GM19452 (cell line): ENCODE measurements around the gene ARHGEF4.
"Not testable (repeated sequence)": the region's sequence is repeated elsewhere in the genome, so short reads cannot be mapped to it uniquely, and the experiment has no call there.

Experiments
- ATAC-seq: cut with Tn5 transposase; IDR thresholded peaks from one replicate; pipeline ENCODE4 v1.9.1; 2021; ENCODE audit not compliant: unreplicated experiment

Gene ARHGEF4

DNA sequence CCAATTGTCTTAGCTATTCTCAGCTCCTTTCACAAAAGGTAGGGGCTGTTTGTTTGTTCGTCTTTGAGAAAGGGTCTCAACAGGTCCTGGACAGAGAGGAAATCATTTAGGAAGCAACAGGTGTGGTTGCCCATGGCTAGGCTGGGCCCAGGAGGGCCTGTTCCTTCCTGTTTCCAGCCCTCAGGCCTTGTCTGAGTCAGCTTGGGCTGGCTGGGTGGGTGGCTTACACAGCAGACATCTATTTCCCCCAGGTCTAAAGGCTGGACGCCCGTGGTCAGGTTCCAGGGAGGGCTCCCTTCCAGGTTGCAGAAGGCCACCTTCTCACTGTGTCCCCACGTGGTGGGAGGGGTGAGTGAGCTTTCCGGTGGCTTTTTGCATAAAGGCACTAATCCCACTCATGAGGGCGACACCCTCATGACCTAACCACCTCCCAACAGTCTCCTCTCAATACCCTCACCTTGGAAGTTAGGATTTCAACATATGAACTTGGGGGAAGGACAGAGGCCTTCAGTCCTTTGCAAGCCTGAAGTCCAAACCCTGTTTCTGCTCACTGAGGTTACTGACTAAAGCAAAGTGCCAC, 45.5 kb downstream of the ARHGEF4 start:
- no peak for ATAC-seq

- no peak for ATAC-seq
Observed at GRCh38 chr2:130882991-130883390, 46.3 kb downstream of the ARHGEF4 start.

DNA sequence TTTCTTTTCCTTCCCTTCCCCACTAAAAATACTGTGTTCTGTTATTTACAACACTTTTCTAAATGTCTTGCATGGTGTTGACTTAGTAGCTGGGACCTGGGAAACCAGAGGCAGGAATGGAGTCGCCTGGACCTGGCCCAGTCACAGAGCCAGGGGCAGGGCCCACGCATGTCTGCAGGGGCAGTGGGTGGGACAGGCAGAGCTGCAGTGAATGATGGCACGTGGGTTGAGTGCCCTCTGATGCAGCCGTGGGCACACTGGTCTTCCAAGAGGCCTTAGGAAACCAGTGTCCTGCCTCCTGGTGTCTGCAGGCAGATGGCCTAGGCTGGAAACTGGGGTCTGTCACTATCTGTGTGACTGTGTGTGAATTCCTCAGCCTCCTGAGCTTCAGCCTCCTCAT, 46.8 kb downstream of the ARHGEF4 start:
- ATAC-seq: no peak

- no peak for ATAC-seq
Observed at GRCh38 chr2:130884013-130884412, 47.3 kb downstream of the ARHGEF4 start.

DNA sequence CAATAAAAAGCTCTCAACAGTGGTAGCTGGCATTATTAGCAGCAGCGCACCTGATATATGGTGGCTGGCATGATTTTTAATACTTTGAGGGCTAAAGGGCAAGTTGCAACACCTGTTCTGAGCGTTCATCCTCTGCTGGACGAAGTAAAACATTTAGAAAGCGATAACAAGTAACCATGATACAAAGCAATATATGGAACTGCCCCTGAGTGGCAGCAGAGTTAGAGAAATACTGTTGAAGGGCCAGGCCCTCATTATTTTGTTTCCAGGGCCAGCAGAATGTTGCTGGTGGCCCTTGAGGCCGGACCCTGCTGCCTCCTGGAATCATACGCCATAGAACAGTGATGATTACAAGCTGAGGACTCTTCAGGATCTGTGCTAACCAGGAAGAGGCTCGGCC, 47.8 kb downstream of the ARHGEF4 start:
- no peak for ATAC-seq

- ATAC-seq: no peak
Observed at GRCh38 chr2:130887643-130888042, 50.9 kb downstream of the ARHGEF4 start.

DNA sequence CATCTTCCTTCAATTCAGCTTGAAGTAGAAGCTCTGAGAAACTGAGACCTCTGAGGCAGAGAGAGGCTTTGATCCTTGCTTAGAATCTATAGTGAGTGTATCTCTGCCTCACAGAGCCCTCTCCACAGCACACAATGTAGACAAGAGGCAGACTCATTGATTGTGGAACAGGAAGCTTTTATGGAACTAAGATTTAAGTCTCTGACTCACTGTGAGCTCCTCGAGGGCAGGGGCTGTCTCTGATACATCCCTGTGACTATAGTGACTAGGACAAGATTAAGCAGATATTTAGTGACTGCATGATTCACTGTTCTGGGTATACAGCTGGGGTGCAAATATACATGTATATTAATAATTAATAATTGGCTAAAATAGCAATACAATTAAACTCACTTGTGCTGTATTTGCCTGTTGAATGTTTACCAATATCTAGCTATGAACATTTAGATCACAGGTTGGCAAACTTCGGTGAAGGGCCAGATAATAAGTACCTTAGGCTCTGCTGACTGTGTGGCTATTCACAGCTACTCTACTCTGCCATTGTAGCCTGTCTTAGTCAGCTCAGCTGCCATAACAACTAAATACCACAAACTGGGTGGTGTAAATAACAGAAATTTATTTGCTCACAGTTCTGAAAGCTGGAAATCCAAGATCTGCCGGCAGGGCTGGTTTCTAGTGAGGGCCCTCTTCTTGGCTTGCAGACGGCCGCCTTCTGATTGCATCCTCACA, 54.4 kb downstream of the ARHGEF4 start:
- no peak for ATAC-seq

GRCh38 chr2:130891966-130892365, 55.3 kb downstream of the ARHGEF4 start:
- no peak for ATAC-seq

DNA sequence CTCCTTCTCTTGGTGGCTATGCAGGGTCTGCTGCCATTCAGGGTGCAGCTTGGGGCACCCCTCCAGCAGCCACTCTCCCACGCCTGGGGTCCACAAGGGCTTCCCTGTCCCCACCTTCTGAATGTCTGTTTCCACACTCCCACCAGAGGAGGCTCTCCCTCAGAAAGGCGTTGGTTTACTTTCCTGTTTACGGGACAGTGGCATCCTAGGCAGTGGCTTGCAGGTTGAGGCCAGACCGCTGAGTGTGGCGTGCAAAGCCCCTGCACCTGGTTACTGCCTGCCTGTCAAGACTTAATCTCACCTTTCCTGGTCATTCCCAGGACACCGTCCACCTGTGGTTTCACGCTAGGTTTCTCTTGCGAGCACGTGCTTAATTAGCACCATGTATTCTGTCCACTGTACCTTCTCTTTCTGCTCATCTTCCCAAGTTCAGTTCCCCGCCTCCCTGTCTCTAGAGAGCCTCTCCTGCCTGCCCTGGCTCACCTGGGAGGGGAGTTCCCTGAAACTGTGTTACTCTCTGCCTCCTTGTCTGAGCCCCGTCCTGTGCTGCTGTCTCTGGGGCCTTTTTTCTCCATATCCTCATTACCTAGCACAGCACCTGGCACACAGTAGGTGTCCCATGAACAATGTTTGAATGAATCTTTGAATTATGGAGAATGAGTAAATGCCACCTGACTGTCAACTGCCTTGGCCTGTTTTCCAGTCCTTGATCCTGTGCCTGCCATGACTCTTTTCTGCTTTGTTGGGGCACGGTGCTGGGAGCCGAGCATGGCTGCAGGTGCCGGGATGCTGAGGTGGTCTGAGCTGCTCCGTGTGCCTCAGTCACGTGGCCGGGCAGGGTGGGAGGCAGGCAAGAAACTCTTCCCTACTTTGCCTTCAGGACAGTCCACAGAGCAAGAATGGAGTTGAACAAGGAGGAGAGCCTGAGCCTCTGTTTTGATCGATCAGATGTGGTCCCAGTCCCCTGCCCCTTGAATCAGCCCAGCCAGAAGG, 56.4 kb downstream of the ARHGEF4 start:
- ATAC-seq: no peak

- ATAC-seq: no peak
Observed at GRCh38 chr2:130894326-130894942, 57.7 kb downstream of the ARHGEF4 start.

DNA sequence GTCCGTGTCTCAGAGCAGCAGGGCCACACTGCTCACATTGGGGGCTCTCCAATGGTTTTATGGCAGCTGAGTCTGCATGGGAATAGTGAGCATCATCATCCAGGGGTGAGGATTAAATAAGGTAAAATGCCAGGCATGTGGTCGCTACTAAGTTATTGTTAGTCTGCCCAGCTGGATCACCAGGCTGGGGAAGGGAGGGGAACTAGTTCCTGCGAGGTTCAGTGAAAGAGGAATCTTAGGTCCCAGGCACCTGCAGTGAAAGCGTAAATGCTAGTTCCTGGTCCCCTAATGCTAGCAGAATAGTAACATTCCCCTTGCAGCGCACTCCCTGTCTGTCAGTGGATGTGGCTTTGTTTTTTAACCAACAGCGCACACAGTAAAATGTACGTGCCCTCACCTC, 60.1 kb downstream of the ARHGEF4 start:
- ATAC-seq: no peak

DNA sequence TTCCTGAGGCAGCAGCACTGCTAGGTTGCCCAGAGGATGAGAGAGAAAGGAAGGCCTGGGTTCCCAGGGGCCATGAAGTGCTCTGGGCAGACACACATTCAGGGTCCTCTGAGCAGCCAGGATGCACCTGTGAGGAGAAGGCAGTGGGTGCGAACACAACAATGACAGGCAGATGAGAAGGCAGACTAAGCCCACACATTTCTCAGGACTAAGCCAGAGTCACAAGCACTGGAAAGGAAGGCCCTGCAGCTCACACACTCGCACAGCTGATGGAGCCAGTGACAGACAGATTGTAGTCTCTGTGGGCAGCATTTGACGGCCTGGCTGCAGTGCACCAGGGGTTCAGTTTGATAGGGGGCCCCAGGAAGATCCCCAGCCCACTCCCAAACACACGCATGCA, 61.8 kb downstream of the ARHGEF4 start:
- no peak for ATAC-seq

GRCh38 chr2:130899306-130899705, 62.6 kb downstream of the ARHGEF4 start:
- no peak for ATAC-seq

- no peak for ATAC-seq
Observed at GRCh38 chr2:130901061-130901460, 64.3 kb downstream of the ARHGEF4 start.

GRCh38 chr2:130901626-130902025, 64.9 kb downstream of the ARHGEF4 start:
- not testable (repeated sequence) for ATAC-seq

- ATAC-seq: no peak
Observed at GRCh38 chr2:130908832-130909231, 72.1 kb downstream of the ARHGEF4 start.

DNA sequence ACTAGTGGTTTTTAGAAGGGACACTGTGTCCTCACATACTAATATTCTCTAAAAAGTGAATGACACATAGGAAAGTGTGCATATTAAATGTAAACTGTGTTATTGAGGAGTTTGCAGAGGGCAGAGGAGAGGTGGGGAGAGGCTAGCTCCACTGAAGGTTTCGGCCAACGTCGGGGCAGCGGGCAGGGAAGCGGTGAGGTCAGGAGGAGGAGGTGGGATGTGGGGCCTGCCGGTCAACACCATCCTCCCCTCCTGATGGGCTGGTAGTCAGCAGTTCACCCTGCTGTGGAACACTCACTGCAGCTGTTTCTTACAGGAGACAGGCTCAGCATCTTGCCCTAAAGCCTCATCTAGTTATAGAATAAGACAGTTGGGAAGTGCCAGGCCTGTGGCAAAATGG, 74.2 kb downstream of the ARHGEF4 start:
- ATAC-seq: no peak

DNA sequence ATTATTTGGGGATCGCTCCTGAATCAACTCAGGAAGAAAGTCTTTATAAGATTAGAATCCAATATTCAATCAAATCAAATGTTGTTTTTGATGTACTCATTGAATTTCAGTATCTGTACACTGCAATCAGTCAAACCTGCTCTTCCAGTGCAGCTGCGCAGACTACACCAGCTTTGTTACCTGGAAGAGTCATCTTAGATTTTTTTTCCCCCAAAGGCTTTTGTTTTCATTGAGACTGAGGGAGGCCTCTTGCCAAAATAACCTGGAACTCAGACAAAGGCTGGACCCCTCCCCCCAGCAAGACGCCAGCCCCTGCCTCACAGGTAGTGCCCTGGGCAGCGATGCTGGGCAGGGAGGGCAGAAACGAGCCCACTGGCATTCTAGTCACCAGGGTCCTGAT, 74.8 kb downstream of the ARHGEF4 start:
- no peak for ATAC-seq

DNA sequence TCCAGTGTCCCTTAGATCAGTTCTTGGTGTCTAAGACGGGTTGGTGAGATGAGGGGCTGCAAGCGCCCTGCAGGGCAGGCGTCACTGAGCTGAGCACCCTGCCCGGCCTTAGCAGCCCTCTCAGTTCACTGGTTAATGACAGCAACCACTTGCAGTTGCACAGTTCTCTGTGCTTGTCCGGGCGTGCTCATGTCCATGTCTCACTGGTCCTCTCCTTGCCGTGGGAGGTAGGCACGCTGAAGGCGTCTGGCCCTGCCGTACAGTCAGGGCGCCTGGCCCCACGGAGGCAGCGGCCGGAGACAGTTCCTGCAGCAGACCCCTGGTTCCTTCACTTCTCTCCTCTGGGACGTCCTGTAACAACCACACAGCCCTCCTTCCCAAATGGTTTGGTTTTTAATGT, 75.3 kb downstream of the ARHGEF4 start:
- ATAC-seq: no peak

DNA sequence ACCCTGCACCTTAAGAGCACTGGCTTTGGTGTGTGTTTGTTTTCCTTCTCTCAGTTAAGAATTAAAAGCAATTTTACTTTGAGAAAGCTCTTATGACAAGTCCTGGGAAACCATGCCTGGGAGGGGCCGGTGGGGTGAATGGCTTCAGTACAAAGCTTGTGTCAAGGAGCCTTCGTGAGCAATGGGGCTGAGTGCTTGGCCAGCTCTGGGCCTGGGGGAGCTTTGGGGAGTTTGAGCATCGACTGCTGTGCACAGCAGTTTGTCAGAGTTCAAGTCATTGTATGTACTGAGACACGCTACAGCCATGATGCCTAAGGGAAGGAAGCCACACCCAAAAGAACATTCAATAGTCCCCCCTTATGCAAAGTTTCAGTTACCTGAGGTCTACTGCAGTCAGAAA, 75.8 kb downstream of the ARHGEF4 start:
- no peak for ATAC-seq

GRCh38 chr2:130913891-130914290, 77.2 kb downstream of the ARHGEF4 start:
- no peak for ATAC-seq
